Measurements from ENCODE around the gene PRXL2A.
"Not testable (repeated sequence)": the region's sequence is repeated elsewhere in the genome, so short reads cannot be mapped to it uniquely, and the experiment has no call there.

The PRXL2A gene

DNA sequence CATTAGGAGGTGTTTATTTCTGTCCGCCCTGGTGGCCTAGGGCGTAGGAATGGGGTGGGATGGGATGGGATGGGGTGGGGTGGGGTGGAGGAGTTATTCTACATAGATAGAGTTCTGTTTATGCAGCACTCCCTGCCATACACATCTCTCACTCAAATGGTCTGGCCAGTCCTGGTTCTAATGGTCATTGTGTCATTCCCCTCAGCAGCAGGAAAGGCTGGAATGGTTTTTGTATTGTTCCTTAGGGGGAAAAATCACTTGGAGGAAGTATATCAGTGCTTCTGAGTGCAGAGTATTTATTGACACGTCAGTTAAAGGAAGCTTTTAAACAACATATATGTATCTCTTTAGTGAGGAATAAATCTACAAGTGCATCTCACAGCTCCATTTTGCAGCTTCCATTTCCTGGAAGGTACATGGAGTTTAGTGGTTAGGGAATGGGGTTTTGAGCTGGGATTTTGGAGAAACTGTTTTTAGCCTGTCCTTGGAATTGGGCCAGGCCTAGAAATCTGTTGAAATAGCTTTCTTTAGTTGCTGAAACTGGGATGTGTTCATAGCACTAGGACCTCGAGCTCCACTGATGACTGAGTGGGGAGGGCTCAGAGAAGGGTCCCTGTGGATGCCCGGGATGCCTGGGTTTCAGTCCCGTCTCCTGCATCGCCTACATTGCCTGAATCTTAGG is 54.1 kb downstream of the PRXL2A start:
- no peak for DNase-seq

DNA sequence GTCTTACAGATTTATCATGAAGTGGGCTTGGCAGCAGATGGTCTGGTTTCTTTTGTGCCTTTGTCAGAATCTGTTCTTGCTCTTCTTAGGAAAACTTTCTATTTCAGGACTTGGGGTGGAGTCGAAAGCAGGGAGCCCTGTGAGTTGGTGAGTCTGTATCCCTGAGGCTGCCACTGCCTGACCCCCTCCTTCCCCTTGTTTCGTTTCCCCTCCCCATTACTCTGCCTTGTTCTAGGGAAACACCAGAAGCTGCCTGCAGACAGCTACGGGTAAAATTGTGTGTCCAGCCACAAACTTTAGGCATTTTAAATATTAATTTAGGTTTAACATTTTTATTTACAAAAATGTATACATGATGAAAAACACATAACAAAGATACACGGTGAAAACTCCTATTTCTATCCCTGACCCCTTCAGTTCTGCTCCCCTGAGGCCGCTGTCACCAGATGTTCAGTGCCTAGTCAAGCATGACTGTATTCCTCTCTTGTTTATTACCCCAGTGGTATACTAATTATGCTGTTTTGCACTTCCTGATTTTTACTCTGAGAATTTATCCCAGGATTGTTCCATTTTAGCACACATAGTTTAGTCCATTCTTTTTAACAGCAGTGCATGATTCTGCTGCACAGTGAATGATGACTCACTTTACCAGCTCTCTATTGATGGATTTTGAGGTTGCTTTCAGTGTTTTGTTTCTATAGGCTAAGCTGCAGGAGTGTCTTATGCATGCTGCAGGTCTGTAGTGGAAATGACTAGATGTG is 54.8 kb downstream of the PRXL2A start:
- DNase-seq, result peak; percentile 63

DNA sequence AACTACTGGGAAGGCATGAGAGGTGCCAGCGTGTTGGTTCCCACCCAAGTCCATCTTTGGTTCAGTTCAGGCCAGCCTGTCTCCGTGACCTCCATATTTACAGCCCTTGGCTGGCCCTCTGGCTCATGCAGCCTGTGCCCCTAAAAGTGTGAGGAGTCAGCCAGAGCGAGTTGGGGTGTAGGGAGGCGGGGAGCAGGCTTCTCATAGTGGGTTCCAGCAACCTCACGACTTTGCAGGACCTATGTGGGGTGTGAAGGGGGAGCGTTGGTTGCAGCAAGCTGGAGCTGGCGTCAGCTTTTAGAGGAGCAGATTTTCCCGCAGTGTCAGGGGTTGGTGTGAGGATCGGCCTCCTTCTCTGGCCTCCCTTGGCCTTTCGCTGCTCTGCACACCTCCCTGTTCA is 55.5 kb downstream of the PRXL2A start:
- no peak for DNase-seq

DNA sequence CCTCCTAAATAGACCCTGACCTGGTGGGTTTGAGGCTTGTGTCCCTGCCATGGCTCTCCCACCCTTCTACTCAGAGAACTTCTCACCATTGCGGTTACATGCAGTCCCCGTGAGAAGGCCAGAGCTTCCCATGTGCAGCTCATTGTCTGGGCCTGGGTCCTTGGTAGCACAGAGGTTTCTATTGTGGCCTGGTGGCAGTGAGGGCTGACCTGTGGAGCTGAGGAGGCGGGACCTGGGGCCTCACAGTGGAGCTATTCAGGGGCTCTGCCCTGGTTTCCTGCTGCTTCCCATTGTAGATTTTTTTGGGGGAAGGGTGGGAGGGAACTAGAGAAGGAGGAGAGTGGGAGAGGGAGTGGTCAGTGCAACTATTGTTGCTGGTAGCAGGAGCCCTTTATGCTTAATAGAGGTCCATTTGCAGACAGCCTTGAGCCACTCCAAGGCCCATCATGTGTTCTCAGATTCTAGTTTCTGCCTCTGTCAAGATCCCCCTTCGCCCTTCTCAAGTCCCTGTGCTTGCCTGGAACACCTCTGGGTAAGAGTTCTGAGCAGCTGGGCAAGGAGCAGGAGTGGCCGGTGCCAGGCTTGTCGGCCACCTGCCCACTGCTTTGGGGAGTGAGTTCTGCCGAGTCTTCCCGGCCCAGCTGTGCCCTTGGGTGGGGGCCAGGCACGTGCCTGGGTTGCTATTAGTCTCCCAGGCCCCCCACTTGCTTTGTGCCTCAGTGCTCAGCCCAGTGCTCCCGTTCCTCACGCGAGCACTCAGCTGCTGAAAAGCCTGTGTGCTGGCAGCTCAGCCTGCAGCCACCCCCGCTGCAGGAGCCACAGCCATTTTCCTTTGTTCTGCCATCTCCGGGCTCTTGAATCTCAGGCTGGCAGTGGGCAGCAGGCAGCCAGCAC is 56.5 kb downstream of the PRXL2A start:
- no peak for DNase-seq

DNA sequence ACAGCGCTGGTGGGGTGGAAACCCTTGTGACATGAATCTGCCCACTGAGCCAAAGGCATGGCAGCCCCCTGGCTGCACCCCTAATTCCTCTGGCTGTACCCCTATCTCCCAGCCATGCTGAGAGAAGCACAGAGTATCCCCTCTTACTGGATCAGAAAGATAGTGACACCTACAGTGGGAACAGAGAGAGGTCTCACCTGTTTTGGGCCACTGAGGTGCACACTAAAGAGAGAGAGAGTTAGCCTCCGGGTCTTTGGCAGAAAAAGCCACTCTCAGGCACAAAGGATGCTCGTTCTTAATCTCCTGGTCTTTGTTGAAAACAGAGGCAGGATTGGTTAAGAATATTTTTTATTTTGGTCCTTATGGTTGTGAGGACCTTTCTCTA is 57.1 kb downstream of the PRXL2A start:
- no peak for DNase-seq

DNA sequence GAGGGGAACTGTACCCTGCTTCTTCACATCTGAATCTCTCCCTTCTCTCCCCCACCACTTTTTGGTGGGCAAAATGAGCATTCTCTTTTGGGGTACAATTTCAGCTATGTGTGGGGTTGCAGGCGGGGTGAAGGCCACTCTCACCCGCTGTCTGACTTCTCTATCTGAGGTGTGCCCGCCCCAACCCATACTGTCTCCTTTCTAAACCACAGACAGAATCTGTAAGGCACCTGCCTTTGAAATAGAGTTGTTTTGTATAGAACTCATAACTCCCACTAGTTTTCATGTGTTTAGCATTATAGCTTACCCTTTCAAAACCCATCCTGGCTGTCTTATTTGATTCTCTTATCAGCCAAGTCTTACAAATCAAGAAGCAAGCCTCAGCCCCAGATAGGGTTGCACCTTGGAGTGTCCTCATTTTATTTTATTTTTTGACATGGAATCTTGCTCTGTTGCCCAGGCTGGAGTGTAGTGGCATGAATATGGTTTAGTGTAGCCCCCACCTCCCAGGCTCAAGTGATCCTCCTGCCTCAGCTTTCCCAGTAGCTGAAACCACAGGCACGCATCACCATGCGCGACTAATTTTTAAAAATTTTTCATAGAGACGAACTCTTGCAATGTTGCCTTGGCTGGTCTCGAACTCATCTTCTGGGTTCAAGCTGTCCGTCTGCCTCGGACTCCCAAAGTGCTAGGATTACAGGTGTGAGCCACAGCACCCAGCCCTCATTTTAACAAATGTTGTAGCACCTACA is 57.7 kb downstream of the PRXL2A start:
- DNase-seq, result peak; percentile 85

DNA sequence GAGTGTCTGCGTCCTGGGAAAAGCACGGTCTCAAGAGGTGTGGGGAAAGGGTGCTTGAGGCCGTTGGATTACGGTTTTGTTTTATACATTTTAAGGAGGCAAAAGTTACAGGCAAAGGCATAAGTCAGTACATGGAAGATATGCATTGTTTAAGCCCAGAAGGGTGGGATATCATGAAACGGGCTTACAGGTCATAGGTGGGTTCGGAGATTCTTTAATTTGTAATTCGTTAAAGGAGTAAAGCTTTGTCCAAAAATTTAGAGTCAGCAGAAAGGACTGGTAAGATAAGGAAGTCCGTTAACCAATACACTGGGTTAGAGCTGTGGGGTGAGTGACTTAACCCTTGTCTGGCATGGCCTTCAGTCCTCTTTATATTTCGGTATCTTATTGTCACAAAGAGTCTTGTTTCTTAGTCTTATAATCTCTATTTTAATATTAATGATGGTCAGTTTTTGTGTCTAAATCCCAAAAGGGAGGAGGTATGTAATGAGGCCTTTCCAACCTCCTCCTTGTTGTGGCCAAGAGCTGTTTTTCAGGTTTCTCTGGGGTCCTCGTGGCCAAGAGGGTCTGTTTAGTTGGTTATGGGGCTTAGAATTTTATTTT is 58.5 kb downstream of the PRXL2A start:
- no peak for DNase-seq

DNA sequence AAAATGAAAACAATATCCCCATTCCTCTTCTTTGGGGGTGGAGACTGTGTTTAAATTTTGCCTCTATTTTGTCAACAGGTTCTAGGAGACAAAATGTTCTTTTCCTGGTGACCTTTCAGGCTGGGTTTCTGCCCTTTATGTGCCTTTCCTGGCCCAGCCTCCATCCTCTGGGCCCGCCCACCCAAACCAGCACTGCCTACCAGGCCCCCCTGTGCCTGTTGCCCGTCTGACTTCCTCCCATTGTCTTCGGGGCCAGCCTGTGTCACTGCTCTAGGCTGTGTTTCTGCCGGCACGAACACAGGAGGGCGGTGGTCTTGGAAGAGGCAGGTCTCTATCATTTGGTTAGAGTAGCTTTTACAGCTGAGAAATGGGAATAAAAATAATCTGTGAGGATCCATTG is 59.7 kb downstream of the PRXL2A start:
- DNase-seq, result peak; percentile 77

DNA sequence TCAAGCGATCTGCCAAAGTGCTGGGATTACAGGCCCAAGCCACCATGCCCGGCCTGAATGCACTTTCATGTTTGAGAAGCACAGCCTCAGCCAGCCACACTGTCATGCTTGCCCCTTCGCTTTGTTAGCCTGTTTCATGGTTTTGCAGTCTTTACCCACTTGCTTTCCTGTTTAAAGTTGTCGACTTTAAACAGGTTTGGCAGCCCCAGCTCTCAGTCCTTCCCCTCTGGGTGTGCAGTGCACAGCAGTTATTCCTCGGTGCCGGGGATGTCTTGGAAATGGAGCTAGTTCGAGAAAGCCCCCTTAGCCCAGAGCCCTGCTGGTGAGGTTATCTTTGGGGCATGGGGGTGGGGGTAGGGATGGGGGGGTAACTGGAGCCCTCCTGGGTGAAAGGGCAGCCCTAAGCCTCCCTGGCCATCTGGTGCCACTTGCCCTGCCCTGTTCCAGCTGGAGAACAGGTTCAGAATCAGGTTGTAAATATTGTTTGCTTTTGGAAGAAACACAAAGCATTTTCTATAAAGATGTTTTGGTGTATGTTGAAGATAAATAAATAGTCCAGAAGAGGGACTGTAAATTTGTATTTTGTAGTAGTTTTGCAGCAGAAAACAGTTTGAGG is 60.6 kb downstream of the PRXL2A start:
- no peak for DNase-seq

DNA sequence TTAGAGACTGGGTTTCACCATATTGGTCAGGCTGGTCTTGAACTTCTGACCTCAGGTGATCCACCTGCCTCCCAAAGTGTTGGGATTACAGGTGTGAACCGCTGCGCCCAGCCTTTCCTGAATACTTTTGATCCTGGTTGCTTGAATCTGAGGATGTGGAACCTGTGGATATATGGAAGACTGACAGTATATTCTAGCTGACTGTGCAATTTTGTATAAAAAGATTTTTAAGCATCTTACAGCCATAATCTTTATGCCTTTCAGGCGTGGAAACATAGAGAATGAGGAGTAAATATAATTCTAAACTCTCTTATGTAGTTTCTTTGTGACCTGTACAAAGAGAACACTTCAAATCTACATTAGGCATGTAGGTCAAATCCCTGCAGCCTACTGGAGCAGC is 61.9 kb downstream of the PRXL2A start:
- no peak for DNase-seq

DNA sequence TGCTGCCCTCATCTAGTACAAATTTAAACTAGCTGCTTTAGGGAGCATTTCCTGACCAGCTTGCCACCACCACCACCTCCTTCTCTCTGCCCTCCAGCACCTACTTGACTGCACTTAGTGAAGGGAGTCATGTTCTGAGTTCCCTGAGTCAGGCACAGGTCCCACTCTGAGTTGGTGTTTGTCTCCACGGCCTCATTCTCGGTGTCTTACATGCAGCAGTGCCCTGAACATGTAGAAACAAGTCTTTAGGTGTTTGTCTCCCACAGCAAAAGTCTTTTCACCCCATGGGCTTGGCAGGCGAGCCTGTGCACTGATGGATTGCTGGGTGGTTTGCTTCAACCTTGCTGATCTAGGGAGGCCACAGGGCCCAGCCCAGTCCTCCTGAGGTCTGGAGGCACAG is 62.6 kb downstream of the PRXL2A start:
- DNase-seq, result no peak

DNA sequence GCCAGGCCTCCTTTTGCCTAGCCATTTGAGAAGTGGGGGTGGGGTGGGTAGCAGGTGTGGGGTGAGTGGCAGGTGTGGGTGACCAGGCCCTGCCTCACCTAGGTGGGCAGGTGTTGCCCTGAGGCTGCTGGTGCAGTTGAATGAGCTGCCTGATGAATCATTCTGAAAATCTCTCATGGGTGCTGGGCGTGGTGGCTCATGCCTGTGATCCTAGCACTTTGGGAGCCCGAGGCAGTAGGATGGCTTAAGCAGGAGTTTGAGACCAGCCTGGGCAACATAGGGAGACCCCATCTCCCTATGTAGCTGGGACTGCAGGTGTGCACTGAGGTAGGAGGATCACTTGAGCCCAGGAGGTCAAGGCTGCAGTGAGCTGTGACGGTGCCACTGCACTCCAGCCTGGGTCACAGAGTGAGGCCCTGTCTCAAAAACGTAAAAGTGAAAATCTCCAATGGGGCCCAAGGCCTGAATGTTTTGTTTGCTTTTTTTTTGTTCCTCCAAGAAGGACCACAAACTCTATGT is 63.4 kb downstream of the PRXL2A start:
- DNase-seq, result peak; percentile 63

DNA sequence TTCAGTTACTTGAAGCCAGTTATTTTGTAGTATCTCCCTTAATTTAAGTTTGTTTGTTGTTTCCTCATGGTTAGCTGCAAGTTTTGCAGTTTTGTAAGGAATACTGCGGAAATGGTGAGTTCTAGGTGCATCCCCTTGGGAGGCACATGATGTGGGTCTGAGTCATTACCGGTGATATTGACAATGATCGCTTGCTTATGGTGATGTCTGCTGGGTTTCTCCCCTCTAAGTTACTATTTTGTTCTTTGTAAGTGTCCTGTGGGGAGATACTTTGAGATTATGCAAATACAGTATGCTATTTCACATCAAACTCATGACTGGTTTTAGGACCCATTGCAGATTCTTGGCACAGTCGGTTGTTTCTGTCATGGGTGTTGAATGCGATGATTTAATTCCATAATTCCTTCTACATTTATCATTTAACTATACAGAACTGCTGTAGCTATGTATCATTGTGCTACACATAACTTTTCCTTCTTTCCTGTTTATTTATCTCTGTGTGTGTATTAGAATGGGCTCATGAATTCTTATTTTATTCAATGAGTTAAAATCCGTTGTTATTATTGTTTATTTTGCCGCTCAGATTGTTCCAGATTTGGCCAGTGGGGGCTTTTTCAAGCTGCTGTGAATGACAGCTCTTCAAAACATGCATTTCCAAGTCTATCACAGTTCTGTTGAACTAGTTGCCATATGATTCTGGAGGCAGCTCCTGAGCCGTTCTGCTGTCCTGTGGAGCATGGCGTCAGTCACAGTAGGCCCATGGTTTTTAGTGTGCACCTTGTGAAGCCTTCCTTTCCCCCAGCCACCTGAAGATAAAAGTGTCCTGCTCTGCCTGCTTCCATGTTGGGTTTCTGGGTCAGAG is 64.1 kb downstream of the PRXL2A start:
- peak; percentile 86 for DNase-seq

DNA sequence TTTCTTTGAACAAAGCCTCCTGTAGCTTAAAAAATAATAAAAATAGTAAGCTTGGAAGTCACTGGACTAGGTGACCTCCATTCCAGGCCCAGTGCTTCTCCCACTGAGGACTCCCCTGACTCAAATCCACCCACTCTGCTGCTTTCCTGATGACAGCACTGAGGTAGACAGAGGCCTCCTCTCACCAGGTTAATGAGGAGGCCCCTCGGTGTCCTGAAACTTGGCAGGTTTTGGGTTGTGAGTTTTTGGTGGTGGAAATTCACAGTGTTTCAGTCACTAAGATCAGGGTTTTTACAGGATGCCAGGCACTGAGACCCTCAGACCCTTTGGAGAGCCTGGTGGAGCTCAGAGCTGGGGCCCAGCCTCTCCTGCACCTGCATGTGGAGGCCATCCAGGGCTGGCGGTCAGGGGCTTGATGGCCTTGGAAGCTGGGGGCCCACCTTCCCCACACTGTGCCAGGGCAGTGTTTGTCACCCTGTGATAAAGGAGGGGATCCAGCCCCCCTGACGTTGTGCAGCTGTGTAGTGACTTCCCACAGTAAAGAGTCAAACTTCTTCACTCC is 64.8 kb downstream of the PRXL2A start:
- no peak for DNase-seq

DNA sequence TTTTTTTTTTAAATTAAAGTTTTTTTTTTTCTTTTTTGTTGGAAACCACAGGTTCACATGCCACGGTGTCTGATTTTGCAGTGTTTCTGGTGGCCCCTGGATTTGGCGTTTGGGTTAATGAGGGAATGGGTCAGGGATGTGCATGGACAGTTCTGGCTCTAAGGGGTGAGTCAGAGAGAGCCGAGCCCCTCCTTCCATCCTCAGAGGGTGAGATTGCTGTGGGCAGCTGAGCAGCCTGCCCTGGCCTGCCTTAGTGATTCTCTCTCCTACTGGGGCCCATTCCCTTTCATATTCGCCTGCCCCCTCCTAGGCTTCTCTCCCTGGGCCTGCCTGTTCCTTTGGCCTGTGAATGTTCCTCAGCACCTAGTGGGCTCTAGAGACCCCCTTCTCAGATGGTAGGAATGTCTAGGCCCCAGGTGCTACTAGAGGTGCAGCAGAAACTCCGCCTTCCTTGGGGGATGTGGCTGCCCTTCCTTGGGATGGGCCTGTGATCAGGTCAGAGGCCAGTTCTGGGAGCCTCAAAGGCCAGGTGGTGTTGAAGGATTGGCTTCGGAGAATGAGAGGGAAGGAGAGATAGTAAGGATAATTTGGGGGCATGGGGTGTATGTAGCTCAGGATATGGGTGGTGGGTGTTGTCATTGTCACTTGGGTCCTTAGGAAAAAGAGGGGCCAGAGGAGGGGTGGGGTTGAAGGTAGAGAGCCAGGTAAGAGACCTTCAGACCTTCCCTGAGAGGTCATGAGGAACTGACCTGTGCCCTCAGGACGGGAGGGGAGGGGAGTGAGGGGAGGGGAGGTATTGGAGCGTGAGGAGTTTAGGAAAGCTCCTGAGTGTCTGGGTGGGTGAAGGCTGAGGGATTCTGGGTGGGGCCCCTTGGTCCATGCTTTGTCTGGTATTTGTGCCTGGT is 65.6 kb downstream of the PRXL2A start:
- no peak for DNase-seq

DNA sequence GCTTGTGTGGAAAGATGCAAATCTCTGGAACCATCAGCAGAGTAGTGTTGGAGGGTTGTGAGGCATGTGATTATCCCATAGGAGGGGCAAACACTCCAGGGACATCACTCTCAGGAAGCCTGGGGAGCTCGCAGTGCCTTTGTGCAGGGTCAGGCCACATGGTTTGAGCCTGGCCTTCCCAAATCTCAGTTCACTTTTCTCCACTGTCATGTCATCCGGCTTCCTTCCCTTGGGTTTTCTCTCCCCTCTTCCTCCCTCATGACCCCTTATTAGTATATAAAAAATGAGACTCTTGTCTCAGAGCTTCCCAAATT is 66.2 kb downstream of the PRXL2A start:
- no peak for DNase-seq

DNA sequence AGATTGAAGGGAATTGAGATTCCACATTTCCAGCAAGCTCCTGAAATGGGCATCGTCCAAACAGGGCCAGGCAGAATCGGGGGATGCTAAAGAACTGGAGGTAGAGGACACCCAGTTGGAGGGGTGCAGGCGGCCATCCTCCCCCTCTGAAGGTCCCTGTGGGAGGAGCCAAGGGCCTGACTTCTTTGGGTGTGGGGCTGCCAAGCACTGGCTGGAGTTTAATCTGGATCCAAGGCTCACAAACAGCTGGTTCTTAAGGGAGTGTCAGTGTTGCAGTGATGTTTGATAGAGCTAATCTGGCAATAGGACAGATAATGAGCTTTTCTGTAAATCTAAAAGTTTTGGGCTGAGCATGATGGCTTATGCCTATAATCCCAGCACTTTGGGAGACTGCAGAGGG is 66.6 kb downstream of the PRXL2A start:
- DNase-seq, result no peak

DNA sequence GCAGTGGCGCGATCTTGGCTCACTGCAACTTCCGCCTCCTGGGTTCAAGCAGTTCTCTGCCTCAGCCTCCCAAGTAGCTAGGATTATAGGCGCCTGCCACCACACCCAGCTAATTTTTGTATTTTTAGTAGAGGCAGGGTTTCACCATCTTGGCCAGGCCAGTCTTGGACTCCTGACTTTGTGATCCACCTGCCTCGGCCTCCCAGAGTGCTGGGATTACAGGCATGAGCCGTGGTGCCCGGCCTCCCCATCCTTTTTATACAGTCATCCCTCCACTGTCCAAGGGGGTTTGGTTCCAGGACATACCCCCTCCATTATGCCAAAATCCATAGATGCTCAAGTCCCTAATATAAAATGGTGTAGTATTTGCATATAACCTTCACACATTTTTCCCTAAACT is 67.3 kb downstream of the PRXL2A start:
- not testable (repeated sequence) for DNase-seq

DNA sequence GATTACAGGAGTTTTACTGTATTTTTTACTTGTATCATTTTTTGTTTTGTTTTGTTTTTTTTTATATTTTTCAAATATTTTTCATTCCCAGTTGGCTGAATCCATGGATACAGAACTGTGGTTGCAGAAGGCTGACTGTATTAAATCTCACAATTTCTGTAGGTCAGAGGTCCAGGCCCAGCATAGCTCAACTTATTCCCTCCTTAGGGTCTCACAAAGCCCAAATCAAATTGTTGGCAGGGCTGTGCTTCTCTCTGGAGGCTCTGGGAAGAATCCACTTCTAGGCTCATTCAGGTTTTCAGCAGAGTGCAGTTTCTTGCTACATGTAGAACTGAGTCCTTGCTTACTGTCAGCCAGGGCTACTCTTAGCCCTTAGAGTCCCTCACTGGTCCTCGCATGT is 68.3 kb downstream of the PRXL2A start:
- no peak for DNase-seq

DNA sequence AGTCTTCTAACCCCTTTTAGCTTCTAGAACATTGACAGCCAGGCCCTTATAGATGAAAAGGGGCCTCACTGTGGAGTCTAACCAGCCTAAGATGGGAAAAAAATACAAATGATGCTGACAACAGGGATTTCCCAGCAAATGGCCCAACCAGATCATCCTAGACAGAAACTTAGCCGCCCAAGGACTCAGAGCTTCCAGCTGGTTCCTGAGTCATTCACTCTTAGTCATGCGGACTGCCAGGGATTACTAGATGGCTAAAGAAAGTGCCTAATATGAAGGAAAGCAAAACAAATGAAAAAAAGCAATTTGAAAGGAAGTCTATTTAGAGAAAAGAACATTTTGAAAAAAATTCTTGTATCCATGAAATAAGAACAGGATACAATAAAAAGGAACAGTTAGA is 69.5 kb downstream of the PRXL2A start:
- no peak for DNase-seq
